ENCODE data around the gene GATD1.

Gene GATD1

GRCh38 chr11:811446-812245 lies 34.4 kb upstream of the GATD1 start:
- DNase-seq: no peak

DNA sequence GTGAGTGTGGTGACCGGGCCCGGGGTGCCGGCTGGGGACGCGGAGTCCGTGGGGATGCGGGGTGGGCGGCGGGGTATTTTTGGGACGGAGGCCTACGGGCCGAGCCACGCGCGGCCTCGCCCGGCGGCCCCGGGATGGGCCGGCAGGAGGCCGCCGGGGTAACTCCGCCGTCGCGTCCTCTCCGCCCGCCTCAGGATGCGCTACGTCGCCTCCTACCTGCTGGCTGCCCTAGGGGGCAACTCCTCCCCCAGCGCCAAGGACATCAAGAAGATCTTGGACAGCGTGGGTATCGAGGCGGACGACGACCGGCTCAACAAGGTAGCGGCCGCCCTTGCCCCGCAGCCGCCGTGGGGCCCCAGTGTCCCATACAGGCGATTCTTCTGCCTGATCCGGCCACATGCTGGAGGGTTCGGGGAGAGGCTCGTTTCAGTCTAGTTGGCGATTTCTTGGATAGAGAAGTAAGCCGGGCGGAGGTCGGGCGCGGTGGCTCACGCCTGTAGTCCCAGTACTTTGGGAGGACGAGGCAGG lies 32.8 kb upstream of the GATD1 start:
- DNase-seq: no peak

DNA sequence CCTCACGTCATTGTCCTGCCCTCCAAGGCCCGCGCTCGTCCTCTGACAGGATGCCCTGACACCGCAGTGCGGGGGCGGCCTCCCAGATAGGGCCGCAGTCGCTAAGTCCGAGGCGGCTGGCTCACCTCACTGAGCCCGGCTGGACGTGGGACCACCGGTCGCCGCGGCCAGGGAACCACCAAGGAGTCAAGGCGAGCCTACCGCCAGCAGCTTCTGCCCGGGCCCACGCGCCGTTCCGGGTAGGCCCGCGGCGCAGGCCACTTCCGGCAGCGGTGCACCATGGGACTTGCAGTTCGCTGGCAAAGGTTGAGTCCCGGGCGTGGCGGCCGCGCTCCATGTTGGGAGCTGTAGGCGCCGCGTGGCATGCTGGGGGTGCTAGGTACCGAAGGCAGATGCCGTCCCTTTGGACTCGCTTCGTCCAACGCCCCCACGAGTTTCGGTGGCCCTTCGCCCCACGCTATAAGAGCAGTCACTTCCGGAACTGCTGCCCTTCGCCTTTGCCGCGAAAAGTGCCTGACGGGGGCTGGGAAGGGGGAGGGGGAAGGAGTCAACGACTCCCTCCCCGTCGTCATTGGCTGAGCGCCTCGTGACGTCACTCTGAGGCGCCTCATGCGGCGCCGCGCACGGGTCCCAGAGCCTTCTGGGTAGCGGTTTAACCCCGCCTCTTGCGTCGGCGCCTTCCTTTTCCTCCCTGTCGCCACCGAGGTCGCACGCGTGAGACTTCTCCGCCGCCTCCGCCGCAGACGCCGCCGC lies 32.2 kb upstream of the GATD1 start, which contains the start of gene RPLP2:
Gene RPLP2 (plus strand): TSS at position 681 of the 753 bp plus-strand sequence. CDS start 268 bp downstream, outside the sequence.
- peak; percentile 93 for DNase-seq

GRCh38 chr11:808427-809286 lies 31.4 kb upstream of the GATD1 start:
- no peak for DNase-seq

- DNase-seq: peak; percentile 71
Measured at GRCh38 chr11:804599-804964, 27.3 kb upstream of the GATD1 start.

DNA sequence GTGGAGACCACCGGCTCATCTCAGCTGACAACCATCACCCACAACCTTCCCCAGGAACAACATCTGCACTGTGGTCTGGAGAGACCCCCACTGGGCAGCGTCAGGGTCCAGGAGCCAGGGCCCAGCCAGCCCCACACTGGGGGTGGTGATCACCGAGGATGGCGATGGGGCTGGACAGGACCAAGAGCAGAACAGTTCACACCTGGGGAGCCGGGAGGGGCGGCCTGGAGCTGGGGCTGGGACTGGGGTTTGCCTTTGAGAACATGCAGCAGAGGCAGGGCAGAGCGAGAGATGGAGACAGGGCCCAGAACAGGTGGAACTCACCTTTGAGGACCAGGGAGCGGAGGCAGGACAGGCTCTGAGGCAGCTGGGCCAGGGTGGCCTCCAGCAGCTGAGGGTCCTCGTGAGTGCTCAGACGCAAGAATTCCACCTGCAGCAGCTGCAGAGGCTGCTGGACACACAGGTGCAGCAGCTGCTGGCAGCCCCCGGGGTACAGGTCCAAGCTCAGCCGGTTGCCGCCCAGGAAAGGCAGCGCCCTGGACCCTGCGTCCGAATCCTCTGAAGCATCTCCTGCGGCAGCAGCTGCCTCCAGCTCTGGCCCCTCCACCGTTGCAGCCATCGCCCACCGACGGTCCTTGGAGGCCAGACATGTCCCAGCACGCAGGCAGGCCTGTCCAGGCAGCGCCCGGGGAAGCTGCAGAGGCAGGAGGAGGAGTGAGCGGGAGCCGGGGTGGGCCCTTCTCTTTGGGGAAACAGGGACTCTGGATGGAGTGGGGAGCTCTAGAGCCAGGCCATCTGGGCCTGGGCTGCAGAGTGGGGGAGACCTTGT lies 26.7 kb upstream of the GATD1 start:
- peak; percentile 87 for DNase-seq

GRCh38 chr11:803467-803742 lies 26.1 kb upstream of the GATD1 start:
- DNase-seq: no peak

GRCh38 chr11:802693-803466 lies 25.6 kb upstream of the GATD1 start:
- no peak for DNase-seq

DNA sequence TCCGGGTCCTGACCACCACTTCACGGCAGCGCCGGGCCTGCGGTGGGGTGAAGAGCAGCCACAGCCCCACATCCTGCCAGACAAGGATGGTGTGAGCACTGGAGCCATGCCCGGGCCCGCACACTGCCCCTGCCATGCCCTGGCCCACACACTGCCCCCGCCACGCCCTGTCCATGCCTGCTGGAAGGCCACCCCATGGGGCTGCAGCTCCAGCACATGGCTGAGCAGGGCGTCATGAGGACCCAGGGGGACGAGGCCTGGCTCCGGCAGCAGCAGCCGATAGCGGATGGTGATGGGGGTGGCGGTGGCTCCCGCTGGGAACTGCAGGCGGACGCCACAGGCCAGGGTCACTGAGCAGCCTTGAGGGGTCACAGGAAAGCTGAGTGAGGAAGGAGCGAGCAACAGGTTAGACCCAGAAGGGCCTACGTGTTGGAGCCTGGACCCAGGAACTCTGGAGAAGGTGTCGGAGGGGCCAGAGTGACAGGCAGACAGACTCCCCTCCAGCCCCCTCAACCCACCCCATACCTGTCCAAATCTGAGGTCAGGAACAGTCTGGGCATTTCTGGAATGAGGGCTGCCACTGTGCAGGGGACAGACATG lies 24.8 kb upstream of the GATD1 start:
- no peak for DNase-seq

- no peak for DNase-seq
Measured at GRCh38 chr11:801097-801780, 24.0 kb upstream of the GATD1 start.

DNA sequence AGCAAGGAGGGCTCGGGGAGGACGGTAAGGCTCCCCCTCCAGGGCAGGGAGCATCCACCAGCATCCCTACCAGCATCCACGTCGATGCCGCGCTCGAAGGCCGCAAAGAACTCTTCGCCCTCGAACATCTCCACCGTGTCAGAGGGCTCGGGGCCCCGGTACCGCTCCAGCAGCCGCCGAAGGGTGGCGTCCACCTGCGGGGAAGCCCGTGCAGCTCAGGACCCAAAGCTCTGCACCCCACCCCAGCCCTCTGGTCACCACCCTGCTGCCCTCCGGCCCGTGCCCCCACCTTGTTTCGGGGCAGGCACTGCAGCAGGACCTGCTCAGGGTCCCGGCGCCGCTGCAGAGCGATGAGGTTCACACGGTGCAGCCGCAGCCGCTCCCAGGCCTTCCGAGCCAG lies 23.2 kb upstream of the GATD1 start:
- DNase-seq: no peak

DNA sequence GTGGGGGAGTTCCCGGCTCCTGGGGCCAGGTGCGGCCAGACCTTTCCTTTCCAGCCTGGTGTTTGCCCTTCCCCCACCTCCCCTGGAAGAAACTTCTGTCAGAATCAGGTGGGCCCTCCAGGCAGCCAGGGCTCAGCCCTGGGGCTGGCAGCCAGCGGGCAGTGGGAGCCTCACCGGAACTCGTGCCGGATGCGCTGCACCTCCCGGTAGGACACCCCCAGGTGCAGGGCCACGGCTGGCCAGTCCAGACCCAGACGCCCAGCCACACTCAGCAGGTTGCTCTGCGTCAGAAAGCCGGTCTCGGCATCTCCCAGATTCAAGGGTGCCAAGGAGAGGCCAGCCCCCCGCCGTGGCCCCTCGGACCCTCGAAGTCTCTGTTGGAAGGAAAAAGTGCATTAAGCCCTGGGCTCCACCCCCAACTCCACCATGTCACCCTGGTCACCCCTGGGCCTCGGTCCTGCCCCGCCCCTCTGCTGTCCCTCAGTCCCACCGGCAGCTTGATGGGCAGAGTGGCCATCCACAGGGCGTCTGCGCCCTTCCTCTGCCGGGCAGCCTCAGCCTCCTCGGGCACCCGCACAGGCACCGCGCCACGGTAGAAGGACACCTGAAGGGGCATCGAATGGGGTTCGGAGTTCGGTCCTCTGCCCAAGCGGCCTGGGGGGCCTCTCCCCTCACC lies 22.5 kb upstream of the GATD1 start:
- no peak for DNase-seq

GRCh38 chr11:798093-798713 lies 20.9 kb upstream of the GATD1 start, which contains the start of gene SLC25A22:
SLC25A22 (minus strand) TSS chr11:798281; CDS start chr11:795006, 3,275 bp downstream.
- peak; percentile 52 for DNase-seq

DNA sequence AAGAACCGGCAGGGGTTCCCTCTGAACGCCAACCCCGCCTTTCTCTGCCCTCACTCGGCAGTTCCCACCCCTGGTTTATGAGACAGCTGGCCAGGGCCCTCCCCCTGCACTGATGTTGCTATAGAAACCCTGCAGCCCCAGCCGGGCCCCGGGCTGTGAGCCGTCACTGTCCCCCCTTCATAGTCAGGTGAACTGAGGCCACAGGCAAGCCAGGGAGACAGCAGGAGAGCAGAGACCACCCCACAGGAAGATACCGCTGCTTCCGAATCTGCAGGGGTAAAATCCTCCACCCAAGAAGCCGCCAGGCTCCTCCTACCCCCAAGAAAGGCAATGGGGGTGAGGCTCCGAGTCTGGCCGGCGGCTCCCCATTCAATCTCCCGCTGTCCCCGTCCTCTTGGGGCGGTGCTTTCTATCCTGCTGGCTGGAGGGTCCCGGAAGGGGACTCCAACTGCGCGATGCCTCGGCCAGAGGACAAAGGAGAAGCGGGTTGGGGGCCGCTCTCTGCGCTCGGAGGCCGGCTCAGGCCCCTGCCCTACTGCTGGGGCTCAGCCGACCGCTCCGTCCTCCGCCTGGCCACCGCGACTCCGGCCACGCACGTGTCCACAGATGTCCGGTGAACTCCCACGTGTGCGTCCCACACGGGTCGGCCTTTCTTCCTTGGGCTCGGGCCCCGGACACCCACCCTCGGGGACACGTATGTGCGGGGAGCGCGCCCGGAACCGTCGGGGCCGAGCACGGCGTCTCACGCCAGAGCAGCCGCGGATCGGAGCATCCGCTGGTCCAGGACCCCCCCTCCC lies 20.2 kb upstream of the GATD1 start:
- DNase-seq: peak; percentile 72

- DNase-seq: no peak
Measured at GRCh38 chr11:796565-797295, 19.4 kb upstream of the GATD1 start.

DNA sequence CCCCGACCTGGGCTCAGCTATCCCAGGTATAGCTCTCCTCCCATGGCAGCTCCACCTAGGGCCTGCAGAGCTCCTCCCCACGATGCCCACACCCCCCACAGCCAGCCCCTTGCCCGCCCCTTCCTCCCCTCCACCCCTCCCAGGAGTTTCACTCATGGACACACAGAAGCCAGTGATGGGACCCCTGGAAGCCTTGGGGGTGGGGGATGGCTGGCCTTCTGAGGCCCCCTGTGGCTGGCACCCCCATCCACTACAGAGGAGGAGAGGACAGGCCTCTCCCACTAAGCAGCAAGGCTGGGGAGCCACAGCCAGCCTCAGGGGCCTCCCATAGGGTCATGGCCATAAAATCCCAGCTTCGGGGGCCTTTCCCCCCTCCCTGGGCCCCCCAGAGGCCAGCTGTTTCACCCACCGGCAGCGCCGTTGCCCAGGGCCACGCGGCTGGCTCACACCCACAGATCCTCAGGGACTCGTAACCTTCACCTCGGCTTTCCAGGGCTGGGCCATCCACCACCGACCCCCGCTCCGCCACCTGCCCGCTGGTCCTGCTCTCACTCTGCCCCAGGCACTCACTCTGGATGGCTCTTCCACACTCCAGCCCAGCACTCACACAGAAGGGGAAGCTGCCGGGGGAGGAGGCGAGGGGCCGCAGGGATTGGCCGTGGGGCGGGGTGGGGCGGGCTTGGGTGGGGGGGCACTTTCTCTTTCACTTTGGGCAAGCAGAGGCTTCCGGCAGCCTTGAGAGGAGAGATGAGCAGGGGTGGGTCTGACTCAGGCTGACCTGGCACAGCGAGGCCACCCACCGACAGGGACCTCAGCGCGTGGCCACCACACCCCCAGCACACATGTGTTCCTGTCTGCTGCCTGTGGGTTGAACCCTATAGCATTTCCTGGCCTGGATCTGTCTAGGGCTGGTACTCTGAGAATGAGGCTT lies 18.6 kb upstream of the GATD1 start:
- peak; percentile 37 for DNase-seq

All from NCI-H1105 treated with DMSO at 0.1 percent for 48 hours (cell line).